NB4 (cell line): ENCODE measurements around the gene ALG1L2.
"Not testable (repeated sequence)": the region's sequence is repeated elsewhere in the genome, so short reads cannot be mapped to it uniquely, and the experiment has no call there.

ENCODE experiments used
- MYC ChIP-seq: IDR thresholded peaks from 2 replicates; pipeline ENCODE4 v1.6.1; 2011; ENCODE audit warnings: low read depth, low read length
- POLR2A ChIP-seq: IDR thresholded peaks from 2 replicates; pipeline ENCODE4 v1.6.1; 2011; ENCODE audit warnings: mild to moderate bottlenecking; ENCODE audit not compliant: insufficient read length; ENCODE audit errors: extremely low read depth
- TF ChIP-seq, protein P1 (sequence below): IDR thresholded peaks from one replicate; pipeline ENCODE4 v1.5.1; 2012; ENCODE audit warnings: low read depth, low read length
- TF ChIP-seq, protein P2 (sequence below): IDR thresholded peaks from 2 replicates; pipeline ENCODE4 v1.6.1; 2011; ENCODE audit warnings: low read depth, low read length

DNA sequence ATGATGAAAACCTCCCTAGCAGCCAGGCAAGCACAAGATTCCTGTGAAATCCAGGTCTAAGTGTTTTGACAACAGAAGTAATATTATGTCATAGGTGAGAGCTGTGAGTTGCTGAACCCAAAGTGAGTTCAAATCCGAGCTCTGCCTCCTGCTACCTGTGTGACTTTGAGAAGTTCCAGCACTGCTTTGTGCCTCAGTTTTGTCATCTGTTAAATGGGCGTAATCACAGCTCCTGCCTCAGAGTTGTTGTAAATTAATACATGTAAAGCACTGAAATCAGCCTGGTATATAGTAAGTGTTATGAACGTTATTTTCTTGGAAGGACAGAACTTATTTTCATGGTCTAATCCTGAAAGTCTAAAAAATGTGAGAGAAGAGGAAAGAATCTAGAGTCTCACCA is 38.7 kb downstream of the ALG1L2 start:
- TF ChIP-seq, protein P1, sequence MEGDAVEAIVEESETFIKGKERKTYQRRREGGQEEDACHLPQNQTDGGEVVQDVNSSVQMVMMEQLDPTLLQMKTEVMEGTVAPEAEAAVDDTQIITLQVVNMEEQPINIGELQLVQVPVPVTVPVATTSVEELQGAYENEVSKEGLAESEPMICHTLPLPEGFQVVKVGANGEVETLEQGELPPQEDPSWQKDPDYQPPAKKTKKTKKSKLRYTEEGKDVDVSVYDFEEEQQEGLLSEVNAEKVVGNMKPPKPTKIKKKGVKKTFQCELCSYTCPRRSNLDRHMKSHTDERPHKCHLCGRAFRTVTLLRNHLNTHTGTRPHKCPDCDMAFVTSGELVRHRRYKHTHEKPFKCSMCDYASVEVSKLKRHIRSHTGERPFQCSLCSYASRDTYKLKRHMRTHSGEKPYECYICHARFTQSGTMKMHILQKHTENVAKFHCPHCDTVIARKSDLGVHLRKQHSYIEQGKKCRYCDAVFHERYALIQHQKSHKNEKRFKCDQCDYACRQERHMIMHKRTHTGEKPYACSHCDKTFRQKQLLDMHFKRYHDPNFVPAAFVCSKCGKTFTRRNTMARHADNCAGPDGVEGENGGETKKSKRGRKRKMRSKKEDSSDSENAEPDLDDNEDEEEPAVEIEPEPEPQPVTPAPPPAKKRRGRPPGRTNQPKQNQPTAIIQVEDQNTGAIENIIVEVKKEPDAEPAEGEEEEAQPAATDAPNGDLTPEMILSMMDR = not testable (repeated sequence)
- TF ChIP-seq POLR2A, MYC: not testable (repeated sequence)
- TF ChIP-seq, protein P2, sequence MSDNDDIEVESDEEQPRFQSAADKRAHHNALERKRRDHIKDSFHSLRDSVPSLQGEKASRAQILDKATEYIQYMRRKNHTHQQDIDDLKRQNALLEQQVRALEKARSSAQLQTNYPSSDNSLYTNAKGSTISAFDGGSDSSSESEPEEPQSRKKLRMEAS = not testable (repeated sequence)
